ENCODE results near the gene ZNF366. TPM values are rescaled to one million over a fixed set of nuclear protein-coding genes. Genes with fewer than 3 reads are reported as not detected.
"Not testable (repeated sequence)": the region's sequence is repeated elsewhere in the genome, so short reads cannot be mapped to it uniquely, and the experiment has no call there.

Gene ZNF366
- total RNA-seq, 1 donor from 2014 or later: 1.1 TPM

- DNase-seq: no peak
These were observed 69.1 kb downstream of the ZNF366 start for GRCh38 chr5:72438141-72438540.

- DNase-seq: no peak
These were observed 70.3 kb downstream of the ZNF366 start for GRCh38 chr5:72436796-72437471.

GRCh38 chr5:72434781-72435437, 72.3 kb downstream of the ZNF366 start:
- no peak for DNase-seq

GRCh38 chr5:72434056-72434780, 73.0 kb downstream of the ZNF366 start:
- DNase-seq: no peak

GRCh38 chr5:72433522-72433921, 73.7 kb downstream of the ZNF366 start:
- no peak for DNase-seq

GRCh38 chr5:72428669-72429068, 78.5 kb downstream of the ZNF366 start:
- DNase-seq: no peak

- DNase-seq: peak; percentile 49
These were observed 79.4 kb downstream of the ZNF366 start for GRCh38 chr5:72427488-72428437.

- no peak for DNase-seq
These were observed 80.2 kb downstream of the ZNF366 start for GRCh38 chr5:72427016-72427415.

- no peak for DNase-seq
These were observed 81.2 kb downstream of the ZNF366 start for GRCh38 chr5:72426019-72426418.

GRCh38 chr5:72418271-72418670, 88.9 kb downstream of the ZNF366 start:
- DNase-seq: no peak

GRCh38 chr5:72417333-72418062, 89.7 kb downstream of the ZNF366 start:
- DNase-seq: no peak

- DNase-seq: no peak
These were observed 91.4 kb downstream of the ZNF366 start for GRCh38 chr5:72415616-72416325.

GRCh38 chr5:72412283-72413055, 94.7 kb downstream of the ZNF366 start:
- DNase-seq: no peak

GRCh38 chr5:72410688-72411295, 96.4 kb downstream of the ZNF366 start:
- no peak for DNase-seq

- DNase-seq: no peak
These were observed 98.6 kb downstream of the ZNF366 start for GRCh38 chr5:72408603-72409002.

- no peak for DNase-seq
These were observed 99.1 kb downstream of the ZNF366 start for GRCh38 chr5:72408127-72408526.

- no peak for DNase-seq
These were observed 99.7 kb downstream of the ZNF366 start for GRCh38 chr5:72407541-72407940.

GRCh38 chr5:72407078-72407477, 100.1 kb downstream of the ZNF366 start:
- no peak for DNase-seq

GRCh38 chr5:72404771-72405170, 102.4 kb downstream of the ZNF366 start:
- not testable (repeated sequence) for DNase-seq
